Tibial artery (tissue), 4 donors: ENCODE results near the gene GPI.

Experiments
- DNase-seq, 2 donors: peaks; one replicate each; pipeline ENCODE4 v3.0.0-alpha.2; 2019
- H3K27ac ChIP-seq, 2 donors: fragments of 200-600 bp; sonication (generic) in 1 of 2; 1 replicate in 1 of 2; 2 replicates in 1 of 2; pipeline ENCODE4 v1.5.1; 2018 to 2019; ENCODE audit warnings: mild to moderate bottlenecking in 1 of 2
- H3K27me3 ChIP-seq, 2 donors: fragments of 200-600 bp; sonication (generic) in 1 of 2; one replicate each; pipeline versions ENCODE4 v1.5.1 to v1.6.0; 2016 to 2019
- H3K36me3 ChIP-seq, 3 donors: fragments of 200-600 bp; sonication (generic) in 2 of 3; one replicate each; pipeline ENCODE4 v1.5.1; 2016 to 2019; ENCODE audit warnings: mild to moderate bottlenecking in 2 of 3
- H3K4me1 ChIP-seq, 4 donors: fragments of 200-600 bp; sonication (generic) in 2 of 4; 1 replicate in 3 of 4; 2 replicates in 1 of 4; pipeline ENCODE4 v1.5.1; 2016 to 2019
- H3K4me3 ChIP-seq, 2 donors: fragments of 200-600 bp; sonication (generic) in 1 of 2; 1 replicate in 1 of 2; 2 replicates in 1 of 2; pipeline ENCODE4 v1.5.1; 2018 to 2019; ENCODE audit warnings: mild to moderate bottlenecking in 2 of 2
- H3K9me3 ChIP-seq, 3 donors: fragments of 200-600 bp; sonication (generic) in 1 of 3; one replicate each; pipeline ENCODE4 v1.5.1; 2016 to 2019
- intact Hi-C: fragments of 100-400 bp; cut with DNase I; formaldehyde crosslinking; loops from one replicate; pipeline ENCODE4 v1.15.0; 2023; ENCODE audit warnings: low total_unique reads
- TF ChIP-seq, protein P1 (sequence below), 2 experiments: fragments of 200-600 bp in 1 of 2; fragments of 450-650 bp in 1 of 2; IDR thresholded peaks; one replicate each; pipeline ENCODE4 v1.5.1; 2017 to 2019; ENCODE audit warnings: antibody characterized with exemption in 2 of 2, mild to moderate bottlenecking in 1 of 2, moderate library complexity in 1 of 2

Gene GPI

DNA sequence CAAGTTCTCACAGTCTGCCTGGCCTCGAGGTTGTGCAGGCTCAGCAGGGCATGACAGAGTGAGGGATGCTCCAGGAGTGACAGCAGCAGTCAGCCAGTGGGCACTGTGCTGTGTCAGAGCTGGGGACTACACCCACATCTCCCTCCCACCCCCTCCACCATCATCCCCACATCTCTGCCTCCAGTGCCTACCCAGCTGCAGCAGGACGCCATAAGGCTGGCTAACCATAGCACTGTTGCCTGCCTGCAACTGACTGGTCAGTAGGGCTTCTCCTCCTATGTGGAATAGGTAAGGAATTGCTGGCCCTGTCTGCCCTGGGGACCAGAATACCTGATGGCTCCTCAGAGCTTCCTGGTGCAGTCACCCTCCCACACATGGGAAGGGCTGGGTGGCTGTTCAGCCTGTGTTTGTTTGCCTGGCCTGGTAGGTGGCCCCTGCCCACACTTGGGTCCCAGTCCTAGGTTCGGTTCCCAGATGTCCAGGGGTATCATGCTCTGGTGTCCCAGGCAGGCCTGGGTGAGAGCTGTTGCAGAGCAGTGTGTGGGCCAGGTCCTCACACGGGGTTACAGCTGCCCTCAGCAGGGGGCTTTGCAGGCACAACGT lies 15.7 kb downstream of the GPI start:
- DNase-seq = no peak
- Histone ChIP-seq H3K4me1 (no peaks in the 10 kb centered on the region), H3K36me3 (peaks cover 62 to 94% (median 83%) of the 10 kb centered on the region in 3 donors), H3K27me3 (no peaks in the 10 kb centered on the region), H3K9me3 (no peaks in the 10 kb centered on the region), H3K4me3 (no peak overlapping the region), H3K27ac (no peak overlapping the region)
- intact Hi-C loops = no loop called here
- TF ChIP-seq, protein P1, sequence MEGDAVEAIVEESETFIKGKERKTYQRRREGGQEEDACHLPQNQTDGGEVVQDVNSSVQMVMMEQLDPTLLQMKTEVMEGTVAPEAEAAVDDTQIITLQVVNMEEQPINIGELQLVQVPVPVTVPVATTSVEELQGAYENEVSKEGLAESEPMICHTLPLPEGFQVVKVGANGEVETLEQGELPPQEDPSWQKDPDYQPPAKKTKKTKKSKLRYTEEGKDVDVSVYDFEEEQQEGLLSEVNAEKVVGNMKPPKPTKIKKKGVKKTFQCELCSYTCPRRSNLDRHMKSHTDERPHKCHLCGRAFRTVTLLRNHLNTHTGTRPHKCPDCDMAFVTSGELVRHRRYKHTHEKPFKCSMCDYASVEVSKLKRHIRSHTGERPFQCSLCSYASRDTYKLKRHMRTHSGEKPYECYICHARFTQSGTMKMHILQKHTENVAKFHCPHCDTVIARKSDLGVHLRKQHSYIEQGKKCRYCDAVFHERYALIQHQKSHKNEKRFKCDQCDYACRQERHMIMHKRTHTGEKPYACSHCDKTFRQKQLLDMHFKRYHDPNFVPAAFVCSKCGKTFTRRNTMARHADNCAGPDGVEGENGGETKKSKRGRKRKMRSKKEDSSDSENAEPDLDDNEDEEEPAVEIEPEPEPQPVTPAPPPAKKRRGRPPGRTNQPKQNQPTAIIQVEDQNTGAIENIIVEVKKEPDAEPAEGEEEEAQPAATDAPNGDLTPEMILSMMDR (IDR thresholded peaks at IDR 0.05) = no peak

DNA sequence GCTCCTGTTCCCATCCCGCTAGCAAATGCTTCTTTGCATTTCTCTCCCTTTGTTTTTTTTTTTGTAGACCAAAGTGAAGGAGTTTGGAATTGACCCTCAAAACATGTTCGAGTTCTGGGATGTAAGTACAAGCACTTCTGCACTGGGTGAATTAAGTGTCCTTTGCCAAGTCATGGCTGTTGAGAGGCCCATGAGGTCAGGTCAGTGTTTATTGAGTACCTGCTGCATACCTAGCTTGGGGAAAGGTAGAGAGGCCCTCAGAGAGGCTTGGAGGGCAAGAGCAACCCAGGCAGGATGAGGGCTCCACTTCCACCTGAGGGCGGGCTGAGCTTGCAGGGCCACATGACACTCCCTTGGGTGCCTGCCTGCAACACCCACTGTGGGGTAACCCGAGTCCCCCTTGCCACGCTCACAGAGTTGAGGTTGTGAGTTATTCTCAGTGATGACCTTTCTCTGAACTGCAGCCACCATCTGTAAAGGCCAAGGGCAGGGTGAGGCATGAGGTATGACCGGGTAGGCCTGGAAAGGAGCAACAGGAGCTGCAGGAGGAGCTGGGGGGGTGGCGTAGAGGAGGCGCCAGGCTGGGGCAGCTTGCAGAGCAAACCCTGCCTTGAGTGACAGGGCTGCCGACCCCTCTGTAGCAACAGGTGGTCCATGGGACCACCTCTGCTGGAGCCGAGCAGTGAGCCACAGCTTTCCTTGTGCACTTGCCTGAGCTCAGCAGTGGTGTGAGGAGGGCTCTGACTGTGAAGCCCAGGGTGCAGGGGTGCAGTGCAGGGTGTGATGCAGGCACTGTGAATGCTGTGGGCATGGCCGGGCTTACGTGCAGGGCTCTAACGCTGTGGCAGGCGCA lies 16.6 kb downstream of the GPI start:
- DNase-seq = no peak
- Histone ChIP-seq H3K9me3 (no peaks in the 10 kb centered on the region), H3K27ac (no peak overlapping the region), H3K27me3 (no peaks in the 10 kb centered on the region), H3K4me3 (no peak overlapping the region), H3K4me1 (no peaks in the 10 kb centered on the region), H3K36me3 (peaks cover 59 to 94% (median 79%) of the 10 kb centered on the region in 3 donors)
- intact Hi-C loops = no loop called here
- TF ChIP-seq, protein P1 (IDR thresholded peaks at IDR 0.05) = no peak

DNA sequence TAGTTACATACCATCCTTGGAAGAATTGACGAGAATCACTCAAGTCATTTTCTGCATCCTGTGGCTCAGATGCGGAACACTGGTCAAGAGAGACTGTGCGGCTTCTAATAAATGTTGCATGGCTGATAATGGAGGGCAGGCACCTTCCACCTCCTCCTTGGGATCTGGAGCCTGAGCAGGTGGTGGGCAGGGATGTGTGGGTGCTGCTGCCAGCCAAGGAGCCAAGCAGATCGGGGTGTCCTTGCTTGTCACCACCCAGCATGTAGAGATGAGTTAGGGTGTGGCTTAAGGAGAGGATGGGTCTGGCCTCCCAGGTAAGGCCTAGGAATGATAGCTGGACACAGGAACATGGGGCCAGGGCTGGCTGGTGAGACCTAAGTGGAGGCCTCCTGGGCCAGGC lies 17.5 kb downstream of the GPI start:
- Histone ChIP-seq H3K27me3 (no peaks in the 10 kb centered on the region), H3K4me3 (no peak overlapping the region), H3K27ac (no peak overlapping the region), H3K4me1 (no peaks in the 10 kb centered on the region), H3K9me3 (no peaks in the 10 kb centered on the region), H3K36me3 (peaks cover 57 to 97% (median 84%) of the 10 kb centered on the region in 3 donors)
- DNase-seq = no peak
- intact Hi-C loops = no loop called here
- TF ChIP-seq, protein P1 (IDR thresholded peaks at IDR 0.05) = no peak

GRCh38 chr19:34383599-34383998 lies 18.6 kb downstream of the GPI start:
- H3K27ac ChIP-seq = no peak overlapping the region
- H3K9me3 ChIP-seq = no peaks in the 10 kb centered on the region
- H3K36me3 ChIP-seq = peaks cover 56 to 97% (median 84%) of the 10 kb centered on the region in 3 donors
- no peaks in the 10 kb centered on the region for H3K27me3 ChIP-seq
- DNase-seq = no peak
- H3K4me1 ChIP-seq = no peaks in the 10 kb centered on the region
- TF ChIP-seq, protein P1 (IDR thresholded peaks at IDR 0.05) = no peak
- no peak overlapping the region for H3K4me3 ChIP-seq
- intact Hi-C loops = no loop called here

DNA sequence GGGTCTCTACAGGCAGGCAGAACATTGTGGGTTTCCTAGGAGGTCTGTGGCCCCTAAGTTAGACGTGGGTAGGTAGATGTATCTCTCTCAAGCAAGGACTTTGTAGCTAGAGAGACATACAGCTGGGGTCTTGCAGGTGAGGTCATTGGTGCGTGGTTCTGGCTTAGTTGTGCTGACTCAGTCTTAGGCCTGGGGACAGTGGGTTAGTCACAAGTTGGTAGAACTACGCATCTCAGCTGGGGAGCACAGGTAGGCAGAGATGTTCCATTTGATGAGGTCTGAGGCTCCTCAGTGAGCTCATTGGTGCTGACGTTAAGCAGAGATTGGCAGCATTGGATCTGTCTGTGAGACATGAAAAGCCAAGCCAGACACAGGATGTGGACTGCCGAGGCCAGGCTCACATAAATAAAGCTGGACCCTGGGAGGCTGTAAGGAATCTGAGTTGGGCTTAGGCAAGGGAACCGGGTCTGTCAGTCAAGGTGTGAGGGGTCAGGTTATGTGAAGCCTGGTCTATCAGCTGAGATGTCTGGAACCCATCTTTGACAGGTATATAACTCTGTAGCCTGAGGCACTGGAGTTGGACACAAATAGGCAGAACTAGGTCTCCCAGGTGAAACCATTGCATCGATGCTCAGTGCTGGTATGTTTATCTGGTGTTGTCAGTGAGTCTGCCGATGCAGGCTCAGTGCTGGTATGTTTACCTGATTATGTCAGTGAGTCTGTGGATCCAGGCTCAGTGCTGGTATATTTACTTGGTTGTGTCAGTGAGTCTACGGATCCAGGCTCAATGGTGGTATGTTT lies 21.8 kb downstream of the GPI start:
- no peak for DNase-seq
- H3K27ac ChIP-seq = no peak overlapping the region
- no peaks in the 10 kb centered on the region for H3K4me1 ChIP-seq
- H3K9me3 ChIP-seq = no peaks in the 10 kb centered on the region
- peaks cover 40 to 95% (median 71%) of the 10 kb centered on the region in 3 donors for H3K36me3 ChIP-seq
- H3K27me3 ChIP-seq = no peaks in the 10 kb centered on the region
- TF ChIP-seq, protein P1 (IDR thresholded peaks at IDR 0.05) = no peak
- intact Hi-C loops = no loop called here
- no peak overlapping the region for H3K4me3 ChIP-seq
